NCI-H82 (cell line): ENCODE data around the gene PHIP.
"Not testable (repeated sequence)": the region's sequence is repeated elsewhere in the genome, so short reads cannot be mapped to it uniquely, and the experiment has no call there.

ENCODE experiments used
- DNase-seq: peaks from one replicate; lab custom pipeline; 2025; lab: John Stamatoyannopoulos, UW

The PHIP gene

GRCh38 chr6:78925317-78925716 is 152.7 kb downstream of the PHIP start:
- DNase-seq, result no peak

GRCh38 chr6:78921168-78921567 is 156.9 kb downstream of the PHIP start:
- not testable (repeated sequence) for DNase-seq

- DNase-seq, result no peak
Observed at GRCh38 chr6:78917788-78918187, 160.3 kb downstream of the PHIP start.

- no peak for DNase-seq
Observed at GRCh38 chr6:78916411-78916810, 161.6 kb downstream of the PHIP start.

GRCh38 chr6:78911218-78911940 is 166.7 kb downstream of the PHIP start:
- no peak for DNase-seq

- no peak for DNase-seq
Observed at GRCh38 chr6:78910591-78911171, 167.4 kb downstream of the PHIP start.

GRCh38 chr6:78910010-78910409 is 168.0 kb downstream of the PHIP start:
- DNase-seq, result no peak

GRCh38 chr6:78909391-78909790 is 168.7 kb downstream of the PHIP start:
- no peak for DNase-seq

GRCh38 chr6:78908621-78909020 is 169.4 kb downstream of the PHIP start:
- DNase-seq, result no peak

- no peak for DNase-seq
Observed at GRCh38 chr6:78896227-78896626, 181.8 kb downstream of the PHIP start.

- DNase-seq, result not testable (repeated sequence)
Observed at GRCh38 chr6:78889901-78890300, 188.2 kb downstream of the PHIP start.
